Measurements from ENCODE around the gene NKTR. TPM values are rescaled to one million over a fixed set of nuclear protein-coding genes. Genes with fewer than 3 reads are reported as not detected.
A peak's percentile ranks its signal among the peaks of the same experiment; 100 is the strongest.
"Not testable (repeated sequence)": the region's sequence is repeated elsewhere in the genome, so short reads cannot be mapped to it uniquely, and the experiment has no call there.

NKTR gene
- total RNA-seq, 1 experiment from 2014 or later, result 9.4 TPM

DNA sequence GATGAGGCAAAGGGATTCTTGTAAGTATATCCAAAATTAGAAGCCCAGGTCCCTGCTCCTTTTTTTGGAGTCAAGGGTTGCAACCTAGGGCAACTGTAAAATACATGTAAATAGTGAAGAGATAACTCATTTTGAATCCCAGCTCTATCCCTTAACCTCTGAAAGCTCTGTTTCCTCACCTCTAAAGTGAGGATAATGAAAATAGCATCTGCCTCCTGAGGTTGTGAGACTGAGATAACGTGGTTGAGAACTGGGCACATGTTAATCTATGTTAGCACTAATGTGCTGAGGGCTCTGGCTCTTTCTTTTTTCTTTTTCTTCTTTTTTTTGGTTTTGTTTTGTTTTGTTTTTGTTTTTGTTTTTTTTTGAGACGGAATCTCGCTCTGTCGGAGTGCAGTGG lies 4.8 kb upstream of the NKTR start:
- no peak for DNase-seq (ENCODE audit: low read depth)

DNA sequence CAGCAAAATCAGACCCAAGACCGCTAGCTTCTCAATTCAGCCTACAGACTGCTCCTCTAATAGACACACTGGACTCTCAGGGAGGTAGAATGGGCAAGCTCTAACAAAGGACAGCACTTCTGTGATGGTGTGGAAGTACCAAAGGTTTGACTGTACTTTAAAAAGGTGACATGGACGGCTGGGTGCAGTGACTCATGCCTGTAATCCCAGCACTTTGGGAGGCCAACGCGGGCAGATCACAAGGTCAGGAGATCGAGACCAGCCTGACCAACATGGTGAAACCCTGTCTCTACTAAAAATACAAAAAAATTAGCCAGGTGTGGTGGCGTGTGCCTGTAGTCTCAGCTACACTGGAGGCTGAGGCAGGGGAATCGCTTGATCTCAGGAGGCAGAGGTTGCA lies 3.4 kb upstream of the NKTR start:
- DNase-seq (ENCODE audit: low read depth), result not testable (repeated sequence)

DNA sequence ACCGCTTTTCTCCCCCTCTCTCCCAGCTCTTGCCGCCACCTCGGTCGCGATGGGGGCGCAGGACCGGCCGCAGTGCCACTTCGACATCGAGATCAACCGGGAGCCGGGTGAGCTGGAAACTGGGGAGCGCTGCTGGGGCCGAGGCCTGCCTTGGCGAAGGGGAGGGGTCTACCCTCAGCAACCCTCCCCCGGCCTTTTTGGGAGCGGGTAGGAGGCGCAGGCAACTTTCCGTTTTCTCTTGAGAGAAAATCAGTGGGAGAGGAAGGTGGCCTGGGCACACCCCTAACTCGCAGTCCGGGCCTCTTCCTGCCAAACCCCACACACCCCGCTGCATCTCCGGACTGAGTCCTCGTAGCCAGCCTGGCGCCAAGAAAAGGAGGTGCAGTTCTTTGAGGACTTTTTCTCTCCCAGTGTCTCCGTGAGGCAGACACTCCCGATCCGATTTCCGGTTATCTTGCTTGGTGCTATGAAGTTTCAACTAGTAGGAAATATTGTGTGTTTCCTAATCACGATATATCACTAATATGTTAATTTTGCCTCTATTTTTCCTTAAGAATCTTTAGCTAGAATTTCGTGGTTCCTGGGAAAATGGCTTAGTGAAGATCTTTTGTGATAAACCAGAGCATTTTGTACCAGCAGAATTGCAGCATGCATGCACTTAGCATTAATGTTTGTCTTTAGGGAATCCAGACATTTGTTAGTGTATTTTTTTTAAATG lies 631 bp downstream of the NKTR start:
- peak; percentile 80 for DNase-seq (ENCODE audit: low read depth)

DNA sequence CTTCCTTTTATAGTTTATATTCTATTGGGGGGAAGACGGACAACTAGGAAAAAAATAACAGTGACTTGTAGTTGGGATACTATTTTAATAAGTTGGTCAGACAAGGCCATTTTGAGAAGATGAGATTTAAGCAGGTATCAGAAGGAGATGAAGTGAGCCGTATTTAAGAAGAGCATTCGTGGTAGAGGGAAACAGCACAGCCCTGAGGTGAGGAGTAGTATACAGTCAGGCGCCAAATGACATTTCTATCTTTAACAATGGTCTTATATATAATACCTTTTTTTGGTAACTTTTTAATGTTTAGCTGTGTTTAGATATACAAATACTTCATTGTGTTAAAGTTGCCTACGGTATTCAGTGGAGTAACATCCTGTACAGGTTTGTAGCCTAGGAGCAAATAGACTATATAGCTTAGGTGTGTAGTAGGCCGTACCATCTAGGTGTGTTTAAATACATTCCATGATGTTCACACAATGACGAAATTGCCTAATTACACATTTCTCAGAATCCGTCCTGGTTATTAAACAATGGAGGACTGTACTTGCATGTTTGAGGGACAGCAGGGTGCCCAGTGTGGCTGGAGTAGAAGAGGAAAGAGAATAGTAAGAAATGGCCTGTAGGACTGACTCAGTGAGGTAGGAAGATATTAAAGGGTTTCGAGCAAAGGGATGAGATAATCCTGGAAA lies 1.6 kb downstream of the NKTR start:
- DNase-seq (ENCODE audit: low read depth), result no peak

DNA sequence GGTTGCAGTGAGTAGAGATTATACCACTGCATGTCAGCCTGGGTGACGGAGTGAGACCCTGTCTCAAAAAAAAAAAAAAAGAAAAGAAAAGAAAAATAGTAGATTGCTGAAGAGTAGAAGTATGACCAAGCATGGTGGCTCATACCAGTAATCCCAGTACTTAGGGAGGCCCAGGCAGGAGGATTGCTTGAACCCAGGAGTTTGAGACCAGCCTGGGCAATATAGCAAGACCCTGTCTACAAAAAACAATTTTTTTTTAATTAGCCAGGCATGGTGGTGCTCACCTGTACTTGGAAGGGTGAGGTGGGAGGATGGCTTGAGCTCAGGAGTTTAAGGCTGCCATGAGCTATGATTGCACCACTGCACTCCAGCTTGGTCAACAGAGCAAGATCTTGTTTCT lies 2.5 kb downstream of the NKTR start:
- no peak for DNase-seq (ENCODE audit: low read depth)

DNA sequence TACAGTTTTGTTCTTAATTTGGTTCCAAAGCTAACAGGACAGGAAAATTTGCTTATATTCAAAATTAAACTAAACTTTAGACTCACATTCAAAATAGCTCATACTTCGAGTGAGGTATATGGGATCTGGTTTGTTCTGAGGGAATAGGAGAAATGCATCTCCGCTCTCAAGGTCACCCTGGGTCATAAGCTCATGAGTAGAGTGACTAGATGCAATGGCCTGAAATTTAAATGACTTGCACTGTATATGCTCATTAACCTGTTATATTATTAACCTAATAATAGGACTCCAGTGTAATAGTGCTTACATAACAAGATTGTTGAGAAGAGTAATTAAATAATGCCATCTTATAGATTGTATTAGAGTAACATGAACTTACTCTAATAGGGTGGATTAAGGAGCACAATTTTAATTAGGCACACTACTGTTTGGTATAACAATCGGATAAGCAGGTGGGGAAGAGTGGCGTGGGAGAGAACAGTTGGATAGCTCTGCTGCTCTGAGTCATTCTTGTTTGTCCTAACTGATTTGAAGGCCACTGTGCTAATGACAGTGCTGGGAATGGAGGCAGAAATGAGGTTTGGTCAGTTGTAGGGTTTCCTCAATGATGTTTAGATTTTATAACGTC lies 5.2 kb downstream of the NKTR start:
- DNase-seq (ENCODE audit: low read depth), result no peak

DNA sequence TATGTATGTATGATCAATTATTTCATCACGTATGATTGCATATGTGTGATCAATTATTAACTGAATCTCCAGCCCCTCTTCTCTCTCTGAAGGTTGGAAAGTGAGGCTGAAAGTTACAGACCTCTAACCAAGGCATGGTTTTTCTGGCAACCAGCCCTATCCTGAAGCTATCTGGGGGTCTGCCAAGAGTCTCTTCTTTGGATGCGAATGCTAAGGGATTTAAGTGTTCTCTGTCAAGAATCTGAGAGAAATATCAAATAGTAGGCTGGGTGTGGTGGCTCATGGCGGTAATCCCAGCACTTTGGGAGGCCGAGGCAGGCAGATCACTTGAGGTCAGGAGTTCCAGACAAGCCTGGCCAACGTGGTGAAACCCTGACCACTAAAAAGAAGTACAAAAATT lies 8.1 kb downstream of the NKTR start:
- DNase-seq (ENCODE audit: low read depth), result peak; percentile 61

DNA sequence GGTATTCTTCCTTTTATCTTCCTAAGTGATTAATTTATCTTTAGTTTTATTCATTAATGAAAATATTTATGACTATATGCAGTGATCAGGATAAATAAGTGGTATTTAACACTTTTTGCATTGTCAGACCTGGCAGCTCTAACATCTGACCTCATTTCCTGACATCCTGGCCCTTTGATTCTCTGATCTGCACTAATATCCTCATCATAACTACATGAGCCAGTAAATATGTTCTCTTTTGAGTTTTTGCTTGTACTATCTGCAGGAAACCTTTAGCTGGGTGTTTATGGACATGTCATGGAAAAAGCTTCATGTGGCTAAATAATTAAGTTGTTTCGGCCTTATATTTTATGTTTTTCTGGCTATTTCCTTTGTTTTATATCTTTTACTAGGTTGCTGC lies 10.5 kb downstream of the NKTR start:
- no peak for DNase-seq (ENCODE audit: low read depth)

DNA sequence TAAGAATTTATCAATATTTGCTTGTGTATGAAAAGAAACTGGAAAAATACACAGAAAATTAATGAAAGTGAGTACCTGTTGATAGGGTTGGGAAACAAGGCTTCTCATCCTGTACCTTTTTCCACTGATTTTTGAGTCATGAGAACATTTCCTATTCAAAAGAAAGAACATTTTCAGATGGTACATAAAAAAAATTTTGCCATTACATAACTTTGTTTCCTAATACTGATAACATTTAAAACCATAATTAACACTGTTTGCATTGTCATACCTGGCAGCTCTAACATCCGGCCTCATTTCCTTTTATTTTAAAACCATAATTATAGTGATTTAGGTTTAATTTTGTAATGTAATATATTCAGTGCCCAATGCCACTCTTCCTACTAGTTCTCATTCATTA lies 11.7 kb downstream of the NKTR start:
- DNase-seq (ENCODE audit: low read depth), result no peak

DNA sequence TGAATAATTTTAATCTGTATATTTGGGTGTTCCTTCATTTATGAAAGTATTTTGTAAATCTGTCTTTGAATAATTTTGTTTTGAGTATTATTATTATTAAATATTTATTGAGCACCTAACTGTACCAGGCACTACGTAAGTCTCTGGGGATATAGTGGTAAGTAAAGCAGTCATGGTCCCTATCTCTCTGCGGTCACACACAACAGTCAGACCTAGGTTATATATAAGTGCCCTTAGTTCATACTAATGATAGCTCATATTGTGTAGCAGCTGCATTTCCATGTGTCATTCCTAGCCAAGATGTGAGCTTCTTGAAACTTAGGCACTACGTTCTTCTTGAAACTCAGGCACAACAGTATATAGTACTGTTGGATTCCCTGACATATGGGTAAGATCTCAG lies 12.4 kb downstream of the NKTR start:
- DNase-seq (ENCODE audit: low read depth), result no peak

DNA sequence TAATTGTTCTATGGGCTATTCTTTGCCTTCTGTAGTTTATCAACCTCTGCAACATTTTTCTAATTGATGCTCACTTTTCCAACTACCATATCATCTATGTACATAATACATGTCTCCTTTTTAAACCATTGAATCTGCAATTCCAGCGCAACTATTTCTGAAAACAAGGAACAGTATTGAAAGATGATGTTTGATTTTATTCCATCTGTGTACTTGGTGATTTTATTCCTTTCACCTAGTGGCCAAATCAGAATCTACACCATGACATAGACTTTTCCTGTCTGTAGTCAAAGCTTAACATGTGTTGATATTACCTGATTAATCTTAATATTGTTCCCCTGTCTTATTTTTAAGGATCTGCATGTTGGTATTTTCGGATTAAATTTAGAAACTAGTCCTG lies 13.0 kb downstream of the NKTR start:
- no peak for DNase-seq (ENCODE audit: low read depth)

DNA sequence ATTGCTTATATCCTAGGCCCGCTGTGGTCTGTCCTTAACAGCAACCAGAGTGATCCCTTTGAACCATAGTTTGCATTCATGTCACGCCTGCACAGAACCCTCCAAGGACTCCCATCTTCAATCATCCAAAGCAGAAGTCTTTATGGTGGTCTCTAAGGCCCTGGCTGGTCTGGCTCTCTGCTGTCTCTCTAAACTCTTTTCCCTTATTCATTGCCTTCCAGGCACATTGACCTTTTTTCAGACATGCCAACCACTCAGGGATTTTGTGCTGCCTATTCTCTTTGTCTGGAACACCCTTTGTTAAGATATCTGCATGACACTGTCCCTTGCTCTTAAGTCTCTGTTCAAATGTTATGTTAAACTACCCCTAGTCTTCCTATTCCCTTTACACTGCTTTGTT lies 31.1 kb downstream of the NKTR start:
- DNase-seq (ENCODE audit: low read depth), result no peak

DNA sequence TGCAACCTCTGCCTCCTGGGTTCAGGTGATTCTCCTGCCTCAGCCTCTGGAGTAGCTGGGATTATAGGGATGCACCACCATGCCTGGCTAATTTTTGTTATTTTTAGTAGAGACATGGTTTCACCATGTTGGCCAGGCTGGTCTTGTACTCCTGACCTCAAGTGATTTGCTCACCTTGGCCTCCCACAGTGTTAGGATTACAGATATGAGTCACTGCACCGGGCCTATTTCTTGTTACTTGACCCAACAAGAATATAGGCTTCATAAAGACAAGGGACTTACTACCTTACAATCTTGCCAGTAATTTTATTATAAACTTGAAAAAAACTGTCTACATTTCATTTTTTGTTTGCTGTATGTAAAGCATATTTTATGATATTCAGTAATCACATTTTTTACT lies 31.7 kb downstream of the NKTR start:
- DNase-seq (ENCODE audit: low read depth), result peak; percentile 73

DNA sequence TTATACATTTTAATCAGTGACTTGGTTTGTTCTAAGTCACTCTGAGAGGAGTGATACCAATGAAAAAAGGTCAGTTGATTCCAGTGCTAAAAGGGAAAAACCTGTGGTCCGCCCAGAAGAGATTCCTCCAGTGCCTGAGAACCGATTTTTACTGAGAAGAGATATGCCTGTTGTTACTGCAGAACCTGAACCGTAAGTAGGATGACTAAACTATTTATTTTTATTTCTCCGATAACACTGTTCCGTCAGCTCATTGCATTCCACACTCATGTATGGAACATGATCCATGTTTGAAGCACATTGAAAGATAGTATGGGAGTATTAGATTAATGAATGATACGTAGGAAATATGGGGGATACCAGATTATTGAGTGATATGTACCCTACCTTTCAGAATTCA lies 33.1 kb downstream of the NKTR start:
- no peak for DNase-seq (ENCODE audit: low read depth)

DNA sequence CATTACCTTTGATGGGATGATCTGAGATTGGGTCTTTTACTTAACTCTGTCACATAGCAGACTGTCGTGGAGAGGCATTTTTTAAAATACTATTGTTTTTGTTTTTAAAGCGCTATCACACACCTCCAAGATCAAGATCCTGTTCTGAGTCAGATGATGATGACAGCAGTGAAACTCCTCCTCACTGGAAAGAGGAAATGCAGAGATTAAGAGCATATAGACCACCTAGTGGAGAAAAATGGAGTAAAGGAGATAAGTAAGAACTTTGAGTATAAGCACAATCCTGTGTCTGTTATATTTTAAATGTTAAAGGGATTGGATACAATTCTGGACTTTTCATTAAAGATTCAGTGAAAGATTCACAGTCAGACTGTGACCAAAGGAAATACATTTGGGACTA lies 34.6 kb downstream of the NKTR start:
- DNase-seq (ENCODE audit: low read depth), result peak; percentile 31

DNA sequence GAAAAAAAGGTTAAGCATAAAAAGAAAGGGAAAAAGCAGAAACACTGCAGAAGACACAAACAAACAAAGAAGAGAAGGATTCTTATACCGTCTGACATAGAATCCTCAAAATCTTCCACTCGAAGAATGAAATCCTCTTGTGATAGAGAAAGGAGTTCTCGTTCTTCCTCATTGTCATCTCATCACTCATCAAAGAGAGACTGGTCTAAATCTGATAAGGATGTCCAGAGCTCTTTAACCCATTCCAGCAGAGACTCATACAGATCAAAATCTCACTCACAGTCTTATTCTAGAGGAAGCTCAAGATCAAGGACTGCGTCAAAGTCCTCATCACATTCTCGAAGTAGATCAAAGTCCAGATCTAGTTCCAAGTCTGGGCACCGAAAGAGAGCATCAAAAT lies 36.5 kb downstream of the NKTR start:
- no peak for DNase-seq (ENCODE audit: low read depth)

DNA sequence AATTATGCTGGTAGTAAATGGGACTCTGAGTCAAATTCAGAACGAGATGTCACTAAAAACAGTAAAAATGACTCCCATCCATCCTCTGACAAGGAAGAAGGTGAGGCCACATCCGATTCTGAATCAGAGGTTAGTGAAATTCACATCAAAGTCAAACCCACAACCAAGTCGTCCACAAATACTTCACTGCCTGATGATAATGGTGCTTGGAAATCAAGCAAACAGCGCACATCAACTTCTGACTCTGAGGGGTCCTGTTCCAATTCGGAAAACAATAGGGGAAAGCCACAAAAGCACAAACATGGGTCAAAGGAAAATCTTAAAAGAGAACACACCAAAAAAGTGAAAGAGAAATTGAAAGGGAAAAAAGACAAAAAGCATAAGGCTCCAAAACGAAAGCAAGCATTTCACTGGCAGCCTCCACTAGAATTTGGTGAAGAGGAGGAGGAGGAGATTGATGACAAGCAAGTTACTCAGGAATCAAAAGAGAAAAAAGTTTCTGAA lies 37.9 kb downstream of the NKTR start:
- DNase-seq (ENCODE audit: low read depth), result no peak

DNA sequence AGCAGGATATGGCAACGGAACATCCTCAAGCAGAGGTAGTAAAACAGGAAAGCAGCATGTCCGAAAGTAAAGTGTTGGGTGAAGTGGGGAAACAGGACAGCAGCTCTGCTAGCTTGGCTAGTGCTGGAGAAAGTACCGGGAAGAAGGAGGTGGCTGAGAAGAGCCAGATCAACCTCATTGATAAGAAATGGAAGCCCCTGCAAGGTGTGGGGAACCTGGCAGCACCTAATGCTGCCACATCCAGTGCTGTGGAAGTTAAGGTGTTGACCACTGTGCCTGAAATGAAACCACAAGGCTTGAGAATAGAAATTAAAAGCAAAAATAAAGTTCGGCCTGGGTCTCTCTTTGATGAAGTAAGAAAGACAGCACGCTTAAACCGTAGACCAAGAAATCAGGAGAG lies 38.7 kb downstream of the NKTR start:
- no peak for DNase-seq (ENCODE audit: low read depth)

DNA sequence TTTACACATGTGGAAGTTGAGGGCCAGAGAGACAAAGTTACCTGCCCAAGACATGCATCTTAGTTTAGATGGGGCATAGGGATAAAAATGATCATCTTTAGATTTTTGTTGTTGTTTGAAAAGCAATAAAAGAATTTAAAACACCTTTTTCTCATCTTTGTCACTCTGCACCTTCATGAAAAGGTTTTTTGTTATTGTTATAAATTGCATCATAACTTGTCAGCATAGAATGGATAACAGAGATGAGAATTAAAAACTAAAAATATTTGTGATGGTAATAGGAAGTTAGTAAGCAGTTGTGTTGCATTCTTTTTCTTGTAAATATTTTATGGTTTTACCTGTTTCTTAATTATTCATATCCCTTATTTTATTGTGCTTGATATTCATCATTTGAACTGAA lies 39.6 kb downstream of the NKTR start:
- DNase-seq (ENCODE audit: low read depth), result no peak

DNA sequence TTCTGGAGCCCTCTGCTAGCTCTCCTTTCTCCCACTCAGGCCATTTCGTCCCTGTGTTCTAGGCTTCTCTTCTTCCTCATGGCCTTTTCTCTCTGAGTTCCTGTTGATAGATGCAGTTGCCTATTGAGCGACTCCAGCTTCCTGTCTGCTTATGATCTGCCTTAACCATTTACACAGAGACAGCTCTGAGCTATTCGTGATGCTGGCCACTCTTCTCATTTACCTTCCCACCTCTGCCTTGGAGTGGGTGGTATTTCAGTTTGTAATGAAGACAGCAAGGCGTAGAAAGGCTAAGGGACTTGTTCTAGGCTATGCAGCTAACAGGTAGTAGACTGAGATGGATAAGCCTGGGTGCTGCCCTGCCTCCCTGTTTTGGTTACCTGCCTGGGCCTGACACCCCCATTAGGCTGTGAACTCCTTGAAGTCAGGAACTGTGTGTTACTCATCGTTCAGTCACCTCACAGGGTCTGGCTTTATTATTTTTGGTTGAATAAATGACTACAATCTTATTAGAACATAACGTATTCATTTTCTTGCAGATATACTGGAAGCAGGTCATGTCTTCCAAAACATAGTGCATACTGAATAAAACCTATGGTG lies 40.4 kb downstream of the NKTR start:
- DNase-seq (ENCODE audit: low read depth), result no peak

DNA sequence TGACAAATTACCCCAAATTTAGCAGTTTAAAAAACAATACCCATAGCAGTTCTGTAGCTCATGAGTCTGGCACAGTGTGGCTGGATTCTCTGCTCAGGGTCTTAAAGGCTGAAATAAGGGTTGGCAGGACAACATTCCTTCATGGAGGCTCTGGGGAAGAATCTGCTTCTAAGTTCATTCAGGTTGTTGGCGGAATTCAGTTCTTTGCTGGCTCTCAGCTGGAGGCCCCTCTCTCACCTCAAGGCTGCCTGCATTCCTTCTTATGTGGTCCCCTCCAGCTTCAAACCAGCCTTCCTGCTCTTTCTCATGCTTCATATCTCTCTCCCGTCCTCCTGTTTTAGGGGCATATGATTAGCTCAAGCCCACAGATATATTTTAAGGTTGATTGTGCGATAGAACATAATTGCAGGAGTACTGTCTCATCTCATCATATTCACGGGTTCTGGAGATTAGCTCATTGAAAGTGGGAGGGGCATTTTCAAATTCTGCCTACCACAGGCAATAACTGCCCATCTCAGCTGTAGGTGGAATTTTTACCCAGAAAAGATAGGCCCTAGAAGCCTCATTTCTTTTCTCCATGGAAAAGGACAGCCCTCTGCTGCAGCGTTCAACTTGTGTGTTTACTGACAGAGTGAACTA lies 47.5 kb downstream of the NKTR start:
- DNase-seq (ENCODE audit: low read depth), result no peak

DNA sequence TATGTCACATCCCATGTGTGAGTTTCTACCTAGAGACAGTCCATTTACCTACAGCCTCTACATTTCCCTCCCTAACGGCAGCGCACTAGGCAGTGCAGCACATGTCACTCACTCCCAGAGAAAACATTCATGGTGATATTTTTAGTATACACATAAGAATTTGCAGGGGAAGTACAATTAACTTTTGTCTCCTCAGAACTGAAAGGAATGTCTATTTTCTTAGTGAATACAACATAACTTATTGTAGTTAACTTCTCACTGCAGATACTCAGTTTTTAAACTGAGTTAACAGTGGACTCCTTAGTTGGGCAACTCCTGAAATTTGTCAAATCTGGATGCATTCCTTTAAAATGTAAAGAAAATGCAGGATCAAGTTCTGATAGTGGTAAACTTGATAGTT lies 48.5 kb downstream of the NKTR start:
- DNase-seq (ENCODE audit: low read depth), result no peak
